ENCODE results near the gene UNC13D.

The UNC13D gene

DNA sequence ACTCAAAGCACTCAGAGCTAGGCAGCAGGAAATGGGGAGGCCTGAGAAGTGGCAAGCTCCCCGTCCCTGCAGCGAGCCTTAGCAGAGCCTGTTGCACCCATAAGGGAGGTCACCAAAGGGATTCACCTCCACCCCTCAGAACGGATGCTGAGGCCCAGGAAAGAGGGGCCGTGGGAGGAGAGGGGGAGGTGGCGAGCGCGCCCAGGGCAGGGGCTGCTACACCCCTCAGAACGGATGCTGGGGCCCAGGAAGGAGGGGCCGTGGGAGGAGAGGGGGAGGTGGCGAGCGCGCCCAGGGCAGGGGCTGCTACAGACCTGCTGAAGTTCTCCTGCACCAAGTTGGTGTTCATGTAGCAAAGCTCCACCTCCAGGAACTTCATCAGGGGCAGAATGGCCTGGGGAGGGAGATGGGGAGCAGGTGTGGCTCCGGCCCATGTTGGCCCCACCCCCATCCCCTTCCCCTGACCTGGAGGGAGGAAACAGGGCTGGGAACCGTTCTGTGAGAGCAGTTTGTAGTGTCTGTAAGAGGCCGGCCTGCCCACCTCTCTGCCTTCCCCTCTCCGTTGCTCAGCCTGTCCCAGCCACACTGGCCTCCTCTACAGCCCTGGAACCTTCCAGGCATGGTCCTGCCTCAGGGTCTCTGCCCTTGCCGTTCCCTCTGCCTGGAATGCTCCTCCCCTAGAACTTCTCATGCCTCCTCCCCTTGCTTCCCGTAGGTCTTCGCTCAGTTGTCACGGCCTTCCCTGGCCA lies 11.4 kb downstream of the UNC13D start:
- peaks cover 100% of the 10 kb centered on the region for H3K36me3 ChIP-seq

DNA sequence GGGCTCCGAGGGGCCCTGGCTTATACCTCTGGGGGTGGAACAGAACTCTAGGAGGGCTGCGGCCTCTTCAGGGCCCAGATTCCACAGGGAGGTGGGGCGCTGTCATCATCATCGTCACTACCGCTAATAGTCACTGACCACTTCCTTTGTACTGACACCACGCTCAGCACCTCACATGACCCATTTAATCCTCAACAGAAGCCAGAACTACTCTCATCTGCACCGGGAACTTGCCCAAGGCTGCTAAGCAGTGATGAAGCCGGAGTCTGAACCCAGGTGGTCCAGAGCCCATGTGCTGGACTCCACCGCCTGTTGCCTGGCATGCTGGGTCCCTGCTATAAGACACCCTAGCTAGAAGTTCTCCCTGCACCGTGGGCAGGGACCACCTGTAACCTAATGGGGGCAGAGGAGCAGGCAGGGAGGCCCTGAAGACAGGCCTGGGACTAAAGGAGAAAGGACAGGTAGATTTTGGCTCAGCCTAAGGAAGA lies 12.0 kb downstream of the UNC13D start:
- peak overlapping the region; percentile 77 for H3K27ac ChIP-seq
- peaks cover 15 to 18% of the 10 kb centered on the region in 2 experiments for H3K4me1 ChIP-seq (ENCODE audit: control insufficient read depth in 1 of 2, insufficient read depth in 1 of 2, low read depth in 1 of 2, low read length in 1 of 2)
- H3K27me3 ChIP-seq = no peaks in the 10 kb centered on the region
- TF ChIP-seq, protein P1, sequence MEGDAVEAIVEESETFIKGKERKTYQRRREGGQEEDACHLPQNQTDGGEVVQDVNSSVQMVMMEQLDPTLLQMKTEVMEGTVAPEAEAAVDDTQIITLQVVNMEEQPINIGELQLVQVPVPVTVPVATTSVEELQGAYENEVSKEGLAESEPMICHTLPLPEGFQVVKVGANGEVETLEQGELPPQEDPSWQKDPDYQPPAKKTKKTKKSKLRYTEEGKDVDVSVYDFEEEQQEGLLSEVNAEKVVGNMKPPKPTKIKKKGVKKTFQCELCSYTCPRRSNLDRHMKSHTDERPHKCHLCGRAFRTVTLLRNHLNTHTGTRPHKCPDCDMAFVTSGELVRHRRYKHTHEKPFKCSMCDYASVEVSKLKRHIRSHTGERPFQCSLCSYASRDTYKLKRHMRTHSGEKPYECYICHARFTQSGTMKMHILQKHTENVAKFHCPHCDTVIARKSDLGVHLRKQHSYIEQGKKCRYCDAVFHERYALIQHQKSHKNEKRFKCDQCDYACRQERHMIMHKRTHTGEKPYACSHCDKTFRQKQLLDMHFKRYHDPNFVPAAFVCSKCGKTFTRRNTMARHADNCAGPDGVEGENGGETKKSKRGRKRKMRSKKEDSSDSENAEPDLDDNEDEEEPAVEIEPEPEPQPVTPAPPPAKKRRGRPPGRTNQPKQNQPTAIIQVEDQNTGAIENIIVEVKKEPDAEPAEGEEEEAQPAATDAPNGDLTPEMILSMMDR (IDR thresholded peaks at IDR 0.05) = no peak
- H3K9me3 ChIP-seq = no peaks in the 10 kb centered on the region
- H3K4me3 ChIP-seq (ENCODE audit: low read depth in 1 of 2, low read length in 1 of 2) = no peak overlapping the region
- peaks cover 100% of the 10 kb centered on the region for H3K36me3 ChIP-seq

More for the DNA sequence above, 11.4 kb downstream of the UNC13D start:
- Histone ChIP-seq H3K27me3 (no peaks in the 10 kb centered on the region), H3K27ac (peak overlapping the region; percentile 77), H3K9me3 (no peaks in the 10 kb centered on the region), H3K4me3 (ENCODE audit: low read depth in 1 of 2, low read length in 1 of 2) (no peak overlapping the region), H3K4me1 (ENCODE audit: control insufficient read depth in 1 of 2, insufficient read depth in 1 of 2, low read depth in 1 of 2, low read length in 1 of 2) (peaks cover 15 to 18% of the 10 kb centered on the region in 2 experiments)
- TF ChIP-seq, protein P1 (IDR thresholded peaks at IDR 0.05) = no peak

DNA sequence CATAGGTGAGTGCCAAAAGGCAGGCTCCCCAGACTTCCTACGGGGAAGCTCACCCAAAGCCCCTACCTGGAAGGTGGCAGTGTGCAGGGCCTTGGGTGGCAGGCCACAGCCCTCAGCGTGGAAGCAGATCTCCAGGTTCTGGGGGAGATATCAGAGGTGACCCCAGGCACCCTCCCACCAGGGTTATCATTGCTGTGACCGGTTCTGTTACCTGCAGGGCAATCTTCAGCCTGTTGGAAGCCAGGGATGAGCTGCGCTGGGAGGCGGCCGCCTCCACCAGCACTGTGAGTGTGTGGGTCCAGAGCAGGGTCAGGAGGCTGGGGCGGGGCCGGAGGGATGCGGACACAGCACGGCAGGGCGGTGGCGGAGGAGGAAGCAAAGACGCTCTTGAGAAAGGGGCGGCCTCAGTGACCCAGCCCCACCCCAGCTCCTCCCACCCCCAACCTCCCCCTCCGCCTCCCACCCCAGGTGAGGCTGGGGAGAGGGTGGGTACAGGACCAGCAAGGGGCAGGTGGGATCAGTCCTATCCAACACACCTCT lies 13.1 kb downstream of the UNC13D start:
- peaks cover 15 to 18% of the 10 kb centered on the region in 2 experiments for H3K4me1 ChIP-seq (ENCODE audit: control insufficient read depth in 1 of 2, insufficient read depth in 1 of 2, low read depth in 1 of 2, low read length in 1 of 2)
- H3K36me3 ChIP-seq = peaks cover 100% of the 10 kb centered on the region
- H3K27ac ChIP-seq = peak overlapping the region; percentile 36
- no peaks in the 10 kb centered on the region for H3K9me3 ChIP-seq
- H3K4me3 ChIP-seq (ENCODE audit: low read depth in 1 of 2, low read length in 1 of 2) = no peak overlapping the region
- TF ChIP-seq, protein P1 (IDR thresholded peaks at IDR 0.05) = no peak
- H3K27me3 ChIP-seq = no peaks in the 10 kb centered on the region

DNA sequence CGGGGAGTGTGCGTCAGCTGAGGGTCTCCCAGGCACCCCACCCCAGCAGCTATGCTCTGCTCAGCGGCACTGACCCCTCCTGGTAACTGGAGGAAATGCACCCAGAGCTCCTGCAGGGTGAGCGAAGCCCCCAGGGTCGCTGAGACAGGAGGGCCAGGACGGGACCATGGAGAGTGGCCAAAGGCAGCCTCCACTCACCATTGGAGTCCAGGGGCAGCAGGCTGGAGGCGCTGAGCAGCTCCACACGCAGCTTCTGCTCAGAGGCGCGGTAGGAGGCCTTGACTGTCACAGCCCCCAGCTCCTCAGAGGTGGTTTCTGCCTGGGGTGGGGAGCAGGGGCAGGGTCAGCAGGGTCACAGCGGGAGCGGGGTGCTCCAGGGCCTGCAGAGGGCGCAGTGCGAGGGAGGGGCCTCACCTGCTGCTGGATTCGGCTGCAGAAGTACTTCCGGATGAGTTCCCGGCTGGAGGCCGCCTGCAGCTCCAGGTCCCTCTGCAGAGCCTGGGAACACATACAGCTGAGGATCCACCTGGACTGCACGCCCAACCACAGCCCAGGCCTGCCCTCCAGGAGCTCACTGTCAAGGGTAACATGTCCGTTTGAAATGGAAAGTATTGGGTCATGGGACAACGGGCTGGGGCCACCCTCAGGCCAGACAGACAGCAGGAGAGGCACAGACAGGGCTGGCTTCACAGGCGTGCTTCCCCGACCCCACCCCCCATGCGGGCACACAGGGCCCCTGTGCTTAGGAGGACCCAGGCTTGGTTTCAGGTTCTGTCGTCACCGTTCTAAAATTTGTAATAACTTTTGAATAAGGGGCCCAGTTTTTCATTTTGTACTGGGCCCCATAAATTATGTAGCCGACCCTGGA lies 13.8 kb downstream of the UNC13D start:
- H3K4me1 ChIP-seq (ENCODE audit: control insufficient read depth in 1 of 2, insufficient read depth in 1 of 2, low read depth in 1 of 2, low read length in 1 of 2) = peaks cover 15 to 18% of the 10 kb centered on the region in 2 experiments
- no peaks in the 10 kb centered on the region for H3K9me3 ChIP-seq
- peaks cover 100% of the 10 kb centered on the region for H3K36me3 ChIP-seq
- H3K4me3 ChIP-seq (ENCODE audit: low read depth in 1 of 2, low read length in 1 of 2) = no peak overlapping the region
- peak overlapping the region; percentile 36 for H3K27ac ChIP-seq
- H3K27me3 ChIP-seq = no peaks in the 10 kb centered on the region
- TF ChIP-seq, protein P1 (IDR thresholded peaks at IDR 0.05) = peak; percentile 44

DNA sequence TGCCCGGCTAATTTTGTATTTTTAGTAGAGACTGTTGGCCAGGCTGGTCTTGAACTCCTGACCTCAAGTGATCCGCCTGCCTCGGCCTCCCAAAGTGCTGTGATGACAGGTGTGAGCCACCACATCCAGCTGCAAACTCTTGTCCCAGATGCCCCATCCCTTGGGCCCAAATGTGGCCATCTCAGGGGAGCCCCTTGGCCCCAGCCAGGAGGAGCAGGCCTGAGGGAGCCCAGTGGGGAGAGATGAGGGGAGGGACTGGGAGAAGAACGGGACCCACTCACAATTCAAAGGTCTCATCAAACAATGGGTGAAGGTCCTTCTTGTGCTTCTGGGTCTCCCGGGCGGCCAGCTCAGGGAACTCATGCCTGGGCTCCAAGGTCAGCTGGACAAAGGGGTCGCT lies 14.5 kb downstream of the UNC13D start:
- Histone ChIP-seq H3K4me1 (ENCODE audit: control insufficient read depth in 1 of 2, insufficient read depth in 1 of 2, low read depth in 1 of 2, low read length in 1 of 2) (peaks cover 15 to 18% of the 10 kb centered on the region in 2 experiments), H3K4me3 (ENCODE audit: low read depth in 1 of 2, low read length in 1 of 2) (no peak overlapping the region), H3K27me3 (no peaks in the 10 kb centered on the region), H3K36me3 (peaks cover 100% of the 10 kb centered on the region), H3K27ac (peak overlapping the region; percentile 25), H3K9me3 (no peaks in the 10 kb centered on the region)
- TF ChIP-seq, protein P1 (IDR thresholded peaks at IDR 0.05) = no peak
